ENCODE measurements around the gene BTNL8.
"Not testable (repeated sequence)": the region's sequence is repeated elsewhere in the genome, so short reads cannot be mapped to it uniquely, and the experiment has no call there.

BTNL8 gene

DNA sequence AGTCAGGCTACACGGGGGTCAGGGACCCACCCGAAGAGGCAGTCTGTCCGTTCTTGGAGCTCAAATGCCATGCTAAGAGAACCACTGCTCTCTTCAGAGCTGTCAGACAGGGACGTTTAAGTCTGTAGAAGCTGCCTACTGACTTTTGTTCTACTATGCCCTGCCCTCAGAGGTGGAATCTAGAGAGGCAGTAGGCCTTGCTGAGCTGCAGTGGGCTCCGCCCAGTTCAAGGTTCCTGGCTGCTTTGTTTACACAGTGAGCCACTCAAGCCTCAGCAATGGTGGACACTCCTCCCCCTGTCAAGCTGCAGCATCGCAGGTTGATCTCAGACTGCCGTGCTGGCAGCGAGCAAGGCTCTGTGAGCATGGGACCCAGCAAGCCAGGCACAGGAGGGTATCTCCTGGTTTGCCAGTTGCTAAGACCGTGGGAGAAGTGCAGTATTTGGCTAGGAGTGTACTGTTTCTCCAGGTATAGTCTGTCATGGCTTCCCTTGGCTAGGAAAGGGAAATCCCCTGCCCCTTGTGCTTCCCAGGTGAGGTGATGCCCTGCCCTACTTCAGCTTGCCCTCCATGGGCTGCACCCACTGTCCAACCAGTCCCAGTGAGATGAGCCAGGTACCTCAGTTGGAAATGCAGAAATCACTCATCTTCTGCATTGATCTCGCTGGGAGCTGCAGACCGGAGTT, 13.0 kb upstream of the BTNL8 start:
- DNase-seq: not testable (repeated sequence)

- DNase-seq: peak; percentile 10 to 17
Measured at GRCh38 chr5:180889381-180889780, 9.6 kb upstream of the BTNL8 start.

- DNase-seq: not testable (repeated sequence)
Measured at GRCh38 chr5:180895330-180895729, 3.6 kb upstream of the BTNL8 start.

DNA sequence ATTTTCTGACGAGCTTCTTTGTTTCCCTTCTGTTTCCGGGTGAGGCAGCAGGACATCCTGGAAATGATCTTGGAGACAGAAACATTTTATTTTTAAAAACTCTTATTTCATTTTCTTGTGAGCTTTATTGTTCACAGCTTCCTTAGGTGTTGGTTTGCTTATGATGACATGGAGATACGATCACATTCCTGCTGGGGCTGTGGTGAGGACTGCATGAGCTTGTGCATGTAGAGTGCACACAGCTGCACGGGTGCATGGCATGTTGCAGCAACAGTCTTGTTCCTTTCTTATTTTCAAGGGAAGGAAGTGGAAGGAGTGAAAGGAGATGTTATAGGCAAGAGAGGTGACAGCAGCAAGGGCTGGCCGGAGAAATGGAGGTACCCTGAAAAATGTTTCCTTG, 1.2 kb downstream of the BTNL8 start:
- no peak for DNase-seq

- DNase-seq: no peak
Measured at GRCh38 chr5:180901319-180902009, 2.5 kb downstream of the BTNL8 start.

- no peak for DNase-seq
Measured at GRCh38 chr5:180908400-180908799, 9.4 kb downstream of the BTNL8 start.

DNA sequence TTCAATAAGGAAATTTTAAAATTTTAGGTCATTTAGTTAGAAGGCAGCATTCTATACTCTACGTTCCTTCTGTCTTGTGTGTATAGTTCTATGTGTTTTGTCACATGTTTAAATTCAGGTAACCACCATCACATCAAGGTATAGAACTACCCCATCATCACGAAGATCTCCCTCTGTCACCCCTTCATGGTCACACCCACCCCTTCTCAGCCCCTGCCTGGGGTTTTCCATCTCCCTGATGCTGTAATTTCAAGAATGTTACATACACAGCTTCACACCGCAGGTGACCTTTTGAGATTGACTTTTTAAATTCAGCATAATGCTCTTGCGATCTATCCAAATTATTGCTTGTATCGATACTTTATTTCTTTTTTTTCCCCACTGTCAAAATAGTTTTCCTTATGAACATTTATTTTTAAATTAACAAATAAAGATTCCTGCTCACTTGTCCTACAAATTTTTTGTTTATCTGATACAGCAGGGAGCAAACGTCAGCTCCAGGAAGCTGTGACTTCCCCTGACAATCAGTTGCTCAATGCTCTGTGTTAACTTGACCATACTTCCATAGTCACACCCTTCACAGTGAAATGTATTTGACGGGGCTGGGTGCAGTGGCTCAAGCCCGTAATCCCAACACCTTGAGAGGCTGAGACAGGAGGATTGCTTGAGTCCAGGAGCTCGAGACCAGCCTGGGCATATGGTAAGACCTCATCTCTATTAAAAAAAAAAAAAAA, 10.2 kb downstream of the BTNL8 start:
- peak; percentile 28 to 30 for DNase-seq

- no peak for DNase-seq
Measured at GRCh38 chr5:180909782-180910181, 10.8 kb downstream of the BTNL8 start.

- DNase-seq: no peak
Measured at GRCh38 chr5:180910182-180910581, 11.2 kb downstream of the BTNL8 start.

- DNase-seq: no peak
Measured at GRCh38 chr5:180910735-180911134, 11.8 kb downstream of the BTNL8 start.

- DNase-seq: no peak
Measured at GRCh38 chr5:180914646-180915045, 15.7 kb downstream of the BTNL8 start.

DNA sequence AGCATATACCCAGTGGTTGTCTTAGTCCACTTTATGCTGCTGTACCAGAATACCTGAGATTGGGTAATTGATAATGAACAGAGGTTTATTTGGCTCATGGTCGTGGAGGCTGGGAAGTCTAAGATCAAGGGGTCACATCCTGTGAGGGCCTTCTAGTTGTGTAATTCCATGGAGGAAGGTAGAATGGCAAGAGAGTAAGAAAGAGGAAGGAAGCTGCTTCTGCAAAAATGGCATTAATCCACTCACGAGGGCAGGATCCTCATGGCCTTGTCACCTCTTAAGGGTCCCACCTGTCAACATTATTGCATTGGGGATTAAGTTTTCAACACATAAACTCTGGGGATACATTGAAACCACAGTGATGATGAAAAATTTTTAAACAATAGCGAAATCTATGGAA, 17.0 kb downstream of the BTNL8 start:
- peak; percentile 46 to 53 for DNase-seq

DNA sequence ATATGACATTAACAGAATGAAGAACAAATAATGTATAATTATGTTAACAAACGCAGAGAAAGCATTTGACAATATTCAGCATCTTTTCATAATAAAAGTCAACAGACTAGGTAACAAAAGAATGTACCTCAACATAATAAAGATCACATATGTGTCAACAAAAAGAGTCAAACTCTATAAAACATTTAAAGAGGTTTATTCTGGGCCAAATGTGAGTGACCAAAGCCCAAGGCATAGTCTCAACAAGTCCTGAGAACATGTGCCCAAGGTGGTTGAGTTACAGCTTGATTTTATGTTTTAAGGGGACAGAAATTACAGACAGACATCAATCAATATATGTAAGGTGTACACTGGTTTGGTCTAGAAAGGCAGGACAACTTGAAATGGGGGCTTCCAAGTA, 19.4 kb downstream of the BTNL8 start:
- DNase-seq: no peak

DNA sequence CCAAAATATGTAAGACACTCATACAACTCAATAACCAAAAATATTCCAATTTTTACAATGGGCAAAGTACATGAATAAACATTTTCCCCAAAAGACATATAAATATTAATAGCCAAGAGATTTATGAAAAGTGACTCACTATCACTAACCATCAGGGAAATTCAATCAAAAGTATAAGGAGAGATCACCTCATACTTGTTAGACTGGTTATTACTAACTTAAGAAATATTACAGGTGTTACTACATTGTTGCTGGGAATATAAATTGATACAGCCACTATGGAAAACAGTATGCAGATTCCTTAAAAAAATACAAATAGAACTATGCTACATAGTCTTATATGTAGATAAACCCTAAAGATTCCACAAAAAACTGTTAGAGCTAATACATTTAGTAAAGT, 21.8 kb downstream of the BTNL8 start:
- no peak for DNase-seq

- no peak for DNase-seq
Measured at GRCh38 chr5:180922932-180923331, 24.0 kb downstream of the BTNL8 start.

- DNase-seq: no peak
Measured at GRCh38 chr5:180932660-180933059, 33.7 kb downstream of the BTNL8 start.

- no peak for DNase-seq
Measured at GRCh38 chr5:180935203-180935602, 36.2 kb downstream of the BTNL8 start.

DNA sequence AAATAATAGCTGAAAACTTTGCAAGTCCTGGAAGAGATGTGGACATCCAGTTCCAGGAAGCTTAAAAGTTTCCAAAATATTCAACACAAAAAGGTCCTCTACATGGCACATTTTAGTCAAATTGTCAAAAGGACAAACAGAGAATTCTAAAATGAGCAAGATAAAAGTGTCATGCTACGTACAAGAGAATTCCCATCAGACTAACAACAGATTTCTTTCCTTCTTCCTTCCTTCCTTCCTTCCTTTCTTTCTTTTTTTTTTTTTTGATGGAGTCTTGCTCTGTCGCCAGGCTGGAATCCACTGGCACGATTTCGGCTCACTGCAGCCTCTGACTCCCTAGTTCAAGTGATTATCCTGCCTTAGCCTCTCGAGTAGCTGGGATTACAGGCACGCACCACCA, 39.3 kb downstream of the BTNL8 start:
- no peak for DNase-seq

DNA sequence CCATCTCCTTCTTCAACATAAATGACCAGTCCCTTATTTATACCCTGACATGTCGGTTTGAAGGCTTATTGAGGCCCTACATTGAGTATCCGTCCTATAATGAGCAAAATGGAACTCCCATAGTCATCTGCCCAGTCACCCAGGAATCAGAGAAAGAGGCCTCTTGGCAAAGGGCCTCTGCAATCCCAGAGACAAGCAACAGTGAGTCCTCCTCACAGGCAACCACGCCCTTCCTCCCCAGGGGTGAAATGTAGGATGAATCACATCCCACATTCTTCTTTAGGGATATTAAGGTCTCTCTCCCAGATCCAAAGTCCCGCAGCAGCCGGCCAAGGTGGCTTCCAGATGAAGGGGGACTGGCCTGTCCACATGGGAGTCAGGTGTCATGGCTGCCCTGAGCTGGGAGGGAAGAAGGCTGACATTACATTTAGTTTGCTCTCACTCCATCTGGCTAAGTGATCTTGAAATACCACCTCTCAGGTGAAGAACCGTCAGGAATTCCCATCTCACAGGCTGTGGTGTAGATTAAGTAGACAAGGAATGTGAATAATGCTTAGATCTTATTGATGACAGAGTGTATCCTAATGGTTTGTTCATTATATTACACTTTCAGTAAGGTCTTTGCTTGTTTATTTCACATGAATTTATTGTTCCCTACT, 51.5 kb downstream of the BTNL8 start:
- DNase-seq: no peak

GRCh38 chr5:180959661-180960060, 60.7 kb downstream of the BTNL8 start:
- DNase-seq: no peak

DNA sequence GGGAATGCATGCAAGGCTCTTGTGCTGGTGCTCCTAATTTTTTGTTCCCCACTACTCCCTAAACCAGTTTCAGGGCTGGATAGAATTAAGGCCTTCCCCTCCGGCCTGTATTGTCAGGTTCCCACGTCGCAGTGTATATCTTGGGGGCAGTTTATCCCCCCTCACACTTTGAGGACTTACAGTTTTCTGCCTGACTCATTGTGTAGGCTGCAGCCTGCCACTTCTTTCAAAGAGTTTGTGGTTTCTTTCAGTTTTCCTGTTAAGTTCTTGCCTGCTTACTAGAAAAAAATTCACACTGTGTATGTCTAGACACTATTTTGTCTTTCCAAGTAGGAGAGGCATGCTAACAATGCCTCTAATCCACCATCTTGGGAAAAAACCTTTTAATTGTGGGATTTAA, 61.2 kb downstream of the BTNL8 start:
- peak; percentile 6 to 32 for DNase-seq

GRCh38 chr5:180969406-180969805, 70.4 kb downstream of the BTNL8 start:
- no peak for DNase-seq

- DNase-seq: no peak
Measured at GRCh38 chr5:180970336-180970735, 71.4 kb downstream of the BTNL8 start.

- DNase-seq: no peak
Measured at GRCh38 chr5:180970875-180971274, 71.9 kb downstream of the BTNL8 start.
